GM12875 (cell line): ENCODE measurements around the gene ADAMTS12.

ENCODE experiments used
- H3K4me3 ChIP-seq: one replicate; pipeline ENCODE4 v1.5.1; 2011; ENCODE audit warnings: low read depth, low read length, control low read depth
- CTCF ChIP-seq: IDR thresholded peaks from 2 replicates; pipeline ENCODE4 v1.5.1; 2011; ENCODE audit warnings: low read depth, mild to moderate bottlenecking, control low read depth, inconsistent platforms, low read length, moderate library complexity, borderline replicate concordance; ENCODE audit not compliant: insufficient read depth

Gene ADAMTS12

GRCh38 chr5:33531824-33532223 is 360.0 kb downstream of the ADAMTS12 start:
- no peak for TF ChIP-seq CTCF
- no peak overlapping the region for H3K4me3 ChIP-seq

GRCh38 chr5:33531037-33531298 is 360.8 kb downstream of the ADAMTS12 start:
- H3K4me3 ChIP-seq = no peak overlapping the region
- no peak for TF ChIP-seq CTCF

GRCh38 chr5:33530183-33531036 is 361.4 kb downstream of the ADAMTS12 start:
- TF ChIP-seq CTCF = no peak
- no peak overlapping the region for H3K4me3 ChIP-seq

- no peak for TF ChIP-seq CTCF
- no peak overlapping the region for H3K4me3 ChIP-seq
Observed at GRCh38 chr5:33527696-33528095, 364.1 kb downstream of the ADAMTS12 start.

GRCh38 chr5:33526755-33527154 is 365.0 kb downstream of the ADAMTS12 start:
- TF ChIP-seq CTCF = no peak
- no peak overlapping the region for H3K4me3 ChIP-seq

GRCh38 chr5:33524476-33524875 is 367.3 kb downstream of the ADAMTS12 start:
- TF ChIP-seq CTCF = no peak

GRCh38 chr5:33523208-33523771 is 368.5 kb downstream of the ADAMTS12 start:
- H3K4me3 ChIP-seq = no peak overlapping the region
- no peak for TF ChIP-seq CTCF

More at GRCh38 chr5:33524476-33524875, 367.3 kb downstream of the ADAMTS12 start:
- no peak overlapping the region for H3K4me3 ChIP-seq
